IMR-90 (cell line): ENCODE measurements around the gene TPM3. TPM values are rescaled to one million over a fixed set of nuclear protein-coding genes. Genes with fewer than 3 reads are reported as not detected.
A peak's percentile ranks its signal among the peaks of the same experiment; 100 is the strongest.
"Not testable (repeated sequence)": the region's sequence is repeated elsewhere in the genome, so short reads cannot be mapped to it uniquely, and the experiment has no call there.

Experiments used
- ATAC-seq: fragments of 200-7000 bp; cut with Tn5 transposase; 2 replicates; pipeline ENCODE4 v1.9.1; 2020; ENCODE audit warnings: low read depth, mild to moderate bottlenecking, moderate library complexity
- BruUV-seq: library from RNA; stranded (reverse); fragments of 400-500 nt; replicated peaks from 2 replicates; lab custom pipeline; 2021; lab: Mats Ljungman, UMichigan
- CTCF ChIA-PET: fragments of 300-600 bp; formaldehyde crosslinking; extraction: SDS; loops from one replicate; lab custom pipeline; 2021; ENCODE audit warnings: antibody characterized with exemption; lab: Yijun Ruan, JAX
- POLR2A ChIA-PET: fragments of 300-600 bp; sonication (Branson Sonifier 250); formaldehyde crosslinking; loops from one replicate; lab custom pipeline; 2022; ENCODE audit warnings: antibody characterized with exemption; ENCODE audit not compliant: unreplicated experiment; lab: Charles Lee
- DNase-seq: peaks from one replicate; pipeline ENCODE4 v3.0.0; 2013
- H2AFZ ChIP-seq: replicated peaks from 2 replicates; pipeline ENCODE3; 2013; ENCODE audit warnings: low read length, mild to moderate bottlenecking; ENCODE audit not compliant: poor library complexity
- H2AK5ac ChIP-seq: 2 replicates; pipeline ENCODE4 v1.6.1; 2013; ENCODE audit warnings: low read depth, low read length, inconsistent platforms
- H2AK9ac ChIP-seq: replicated peaks from 2 replicates; pipeline ENCODE3; 2013; ENCODE audit warnings: mild to moderate bottlenecking, low read depth, low read length, moderate library complexity; ENCODE audit not compliant: poor library complexity
- H2BK120ac ChIP-seq: 2 replicates; pipeline ENCODE4 v1.6.1; 2013; ENCODE audit warnings: low read depth, low read length, inconsistent platforms
- H2BK15ac ChIP-seq: 3 replicates; pipeline ENCODE4 v1.6.1; 2013; ENCODE audit warnings: low read depth, low read length, inconsistent platforms
- H2BK20ac ChIP-seq: 2 replicates; pipeline ENCODE4 v1.6.1; 2013; ENCODE audit warnings: low read depth, mild to moderate bottlenecking, inconsistent platforms, low read length, moderate library complexity
- H2BK5ac ChIP-seq: 2 replicates; pipeline ENCODE4 v1.6.1; 2013; ENCODE audit warnings: mild to moderate bottlenecking, low read depth, low read length, inconsistent platforms; ENCODE audit not compliant: poor library complexity, severe bottlenecking
- H3K14ac ChIP-seq: replicated peaks from 2 replicates; pipeline ENCODE4 v1.6.1; 2013; ENCODE audit warnings: low read depth, low read length, inconsistent platforms
- H3K18ac ChIP-seq: 2 replicates; pipeline ENCODE4 v1.6.1; 2013; ENCODE audit warnings: low read depth, low read length, control low read depth
- H3K23ac ChIP-seq: 2 replicates; pipeline ENCODE4 v1.6.1; 2013; ENCODE audit warnings: low read depth, low read length, inconsistent platforms
- H3K27ac ChIP-seq: 2 replicates; pipeline ENCODE4 v1.5.1; 2013; ENCODE audit warnings: mild to moderate bottlenecking, control low read depth, low read length; ENCODE audit not compliant: insufficient read depth
- H3K27me3 ChIP-seq: 2 replicates; pipeline ENCODE4 v1.6.1; 2013; ENCODE audit warnings: low read length; ENCODE audit not compliant: control insufficient read depth, insufficient read depth
- H3K36me3 ChIP-seq: 2 replicates; pipeline ENCODE4 v1.6.1; 2013; ENCODE audit warnings: low read length, mixed read lengths; ENCODE audit not compliant: control insufficient read depth, insufficient read depth
- H3K4ac ChIP-seq: 2 replicates; pipeline ENCODE4 v1.6.1; 2013; ENCODE audit warnings: low read depth, low read length, inconsistent platforms
- H3K4me1 ChIP-seq: 2 replicates; pipeline ENCODE4 v1.6.1; 2013; ENCODE audit warnings: low read length, mixed read lengths; ENCODE audit not compliant: control insufficient read depth, insufficient read depth
- H3K4me2 ChIP-seq: 2 replicates; pipeline ENCODE4 v1.6.1; 2013; ENCODE audit warnings: low read depth, mild to moderate bottlenecking, control low read depth, low read length, moderate library complexity
- H3K4me3 ChIP-seq: 2 replicates; pipeline ENCODE4 v1.5.1; 2013; ENCODE audit warnings: low read depth, mild to moderate bottlenecking, control low read depth, low read length, moderate library complexity; ENCODE audit not compliant: insufficient read depth
- H3K56ac ChIP-seq: 2 replicates; pipeline ENCODE4 v1.6.1; 2013; ENCODE audit warnings: low read length, inconsistent platforms; ENCODE audit not compliant: insufficient read depth; ENCODE audit errors: extremely low read depth
- H3K79me1 ChIP-seq, 2 experiments: 2 replicates each; pipeline ENCODE4 v1.6.1; 2013; ENCODE audit warnings: low read length in 2 of 2, inconsistent platforms in 1 of 2, low read depth in 1 of 2
- H3K9ac ChIP-seq: 2 replicates; pipeline ENCODE4 v1.6.1; 2013; ENCODE audit warnings: low read depth, low read length, control low read depth
- H3K9me1 ChIP-seq: 2 replicates; pipeline ENCODE4 v1.6.1; 2013; ENCODE audit warnings: low read length, inconsistent platforms; ENCODE audit not compliant: insufficient read depth
- H3K9me3 ChIP-seq: 2 replicates; pipeline ENCODE4 v1.6.1; 2013; ENCODE audit warnings: low read length; ENCODE audit not compliant: control insufficient read depth, insufficient read depth
- H4K20me1 ChIP-seq: 2 replicates; pipeline ENCODE4 v1.6.1; 2013; ENCODE audit warnings: low read length, inconsistent platforms; ENCODE audit not compliant: insufficient read depth
- H4K5ac ChIP-seq: 2 replicates; pipeline ENCODE4 v1.6.1; 2013; ENCODE audit warnings: mild to moderate bottlenecking, low read depth, low read length, control low read depth
- H4K8ac ChIP-seq, 2 experiments: 2 replicates each; pipeline ENCODE4 v1.6.1; 2013; ENCODE audit warnings: low read depth in 2 of 2, low read length in 2 of 2, control low read depth in 1 of 2, inconsistent platforms in 1 of 2
- H4K91ac ChIP-seq: 2 replicates; pipeline ENCODE4 v1.6.1; 2013; ENCODE audit warnings: low read depth, low read length, inconsistent platforms; ENCODE audit not compliant: insufficient read depth
- CHD1 ChIP-seq: IDR thresholded peaks from 2 replicates; pipeline ENCODE4 v1.6.1; 2012; ENCODE audit warnings: low read depth, low read length, improper control_type of control experiment
- CTCF ChIP-seq: conservative IDR thresholded peaks from 2 replicates; pipeline ENCODE4 v1.5.1; 2012; ENCODE audit warnings: mild to moderate bottlenecking, low read depth, low read length, improper control_type of control experiment
- FOS ChIP-seq: fragments of 150-350 bp; IDR thresholded peaks from 2 replicates; pipeline ENCODE4 v1.6.1; 2016; ENCODE audit warnings: low read depth, low read length
- MAZ ChIP-seq: IDR thresholded peaks from 2 replicates; pipeline ENCODE4 v1.6.1; 2012; ENCODE audit warnings: low read depth, mild to moderate bottlenecking, low read length, improper control_type of control experiment, moderate library complexity, borderline replicate concordance
- MXI1 ChIP-seq: IDR thresholded peaks from 2 replicates; pipeline ENCODE4 v1.6.1; 2012; ENCODE audit warnings: low read depth, mild to moderate bottlenecking, low read length, moderate library complexity, borderline replicate concordance
- POLR2A ChIP-seq: IDR thresholded peaks from 2 replicates; pipeline ENCODE4 v1.6.1; 2012; ENCODE audit warnings: mild to moderate bottlenecking, low read depth, low read length
- RAD21 ChIP-seq: IDR thresholded peaks from 2 replicates; pipeline ENCODE4 v1.6.1; 2012; ENCODE audit warnings: low read length, improper control_type of control experiment
- RFX5 ChIP-seq: IDR thresholded peaks from 2 replicates; pipeline ENCODE4 v1.8.0; 2012; ENCODE audit warnings: low read depth, mild to moderate bottlenecking, low read length, moderate library complexity
- WGBS, 2 experiments: methylation state at CpG; one replicate each; pipeline versions ENCODE4 v1.1.5 to v1.1.7; 2013; ENCODE audit warnings: missing lambda C conversion rate in 2 of 2; ENCODE audit not compliant: insufficient read length in 1 of 2; ENCODE audit errors: extremely low coverage in 2 of 2; 5-methylcytosine and 5-hydroxymethylcytosine counted together
- dilution Hi-C: fragments of 300-500 bp; cut with HindIII; formaldehyde crosslinking; loops from one replicate; pipeline ENCODE4 v1.14.3; 2018; ENCODE audit warnings: low sequenced_read_pairs; ENCODE audit not compliant: unreplicated experiment
- in situ Hi-C: fragments of 300-500 bp; cut with MboI; formaldehyde crosslinking; loops from 3 replicates; pipeline ENCODE4 v1.14.3; 2019; ENCODE audit warnings: low sequenced_read_pairs, inconsistent platforms, mixed read lengths
- intact Hi-C: fragments of 100-400 bp; cut with micrococcal nuclease; formaldehyde crosslinking; loops from 2 replicates; pipeline ENCODE4 v1.10.0; 2022
- polyA plus RNA-seq, 3 experiments: library from polyadenylated mRNA; depleted of rRNA; stranded (reverse); fragments of >200 nt; gene quantifications; 2 replicates each; pipeline ENCODE4 v1.2.3, GENCODE V29; 2012; ENCODE audit warnings: low replicate concordance in 1 of 3
- total RNA-seq: library from RNA; depleted of rRNA; stranded (reverse); fragments of >200 nt; gene quantifications from 2 replicates; pipeline ENCODE4 v1.2.3, GENCODE V29; 2012

The TPM3 gene
- total and polyA plus RNA-seq, 2 of the 4 experiments (the other 2 are of a cell fraction) = 438 to 530 TPM

- Histone ChIP-seq H2BK15ac (no peak overlapping the region), H3K9ac (no peak overlapping the region), H3K4ac (no peak overlapping the region), H2BK5ac (no peak overlapping the region), H3K4me3 (no peak overlapping the region), H4K8ac (no peak overlapping the region), H4K91ac (no peak overlapping the region), H2BK20ac (no peak overlapping the region), H2AFZ (no peak overlapping the region), H4K20me1 (no peaks in the 10 kb centered on the region), H3K4me2 (no peak overlapping the region), H2AK9ac (no peak overlapping the region), H3K23ac (no peak overlapping the region), H3K36me3 (no peaks in the 10 kb centered on the region), H4K5ac (no peak overlapping the region), H3K56ac (no peak overlapping the region), H3K14ac (no peak overlapping the region), H2AK5ac (no peak overlapping the region), H3K18ac (no peak overlapping the region; the same call in 1 of the 2 replicates), H3K4me1 (0 out of 2 replicates have a peak, but pooled peaks cover 3% of the 10 kb centered on the region), H2BK120ac (no peak overlapping the region), H3K27ac (no peak overlapping the region), H3K79me1 (no peaks in the 10 kb centered on the region), H3K9me1 (no peaks in the 10 kb centered on the region), H3K27me3 (no peaks in the 10 kb centered on the region), H3K9me3 (no peaks in the 10 kb centered on the region)
- ATAC-seq (0 out of 2 replicates have a peak, but pooled peaks have one; percentile 37), DNase-seq (peak; percentile 47)
- dilution Hi-C loops = no loop called here
- intact Hi-C loops = loop anchor here (10.0 kb wide), 1 partner anchor 74 kb away; no protein-coding TSS in a partner anchor
- no TSS peak for BruUV-seq
- in situ Hi-C loops = loop anchor here (10.0 kb wide), 1 partner anchor 134 kb away; no protein-coding TSS in a partner anchor
- no CpG with 5 or more reads among the region's 3 CpGs for WGBS, 2 experiments
- POLR2A ChIA-PET = no interaction called here
- TF ChIP-seq MAZ = no peak
- no peak for TF ChIP-seq FOS
- no peak for TF ChIP-seq MXI1
- TF ChIP-seq CHD1 = no peak
- no peak for TF ChIP-seq CTCF
- TF ChIP-seq POLR2A = no peak
- TF ChIP-seq RFX5 = no peak
- no peak for TF ChIP-seq RAD21
- CTCF ChIA-PET = no interaction called here
Observed at GRCh38 chr1:154148807-154149206, 43.1 kb downstream of the TPM3 start.

DNA sequence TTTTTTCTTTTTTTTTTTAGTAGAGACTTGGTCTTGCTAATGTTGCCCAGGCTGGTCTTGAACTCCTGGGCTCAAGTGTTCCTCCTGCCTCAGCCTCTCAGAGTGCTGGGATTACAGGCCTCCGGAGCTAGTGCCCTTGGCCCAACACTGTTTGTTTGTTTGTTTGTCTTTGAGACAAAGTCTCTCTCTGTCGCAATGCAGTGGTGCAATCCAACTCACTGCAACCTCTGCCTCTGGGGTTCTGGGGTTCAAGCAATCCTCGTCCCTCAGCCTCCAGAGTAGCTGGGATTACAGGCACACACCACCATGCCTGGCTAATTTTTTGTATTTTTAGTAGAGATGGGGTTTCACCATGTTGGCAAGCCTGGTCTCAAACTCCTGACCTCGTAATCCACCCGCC, 44.4 kb downstream of the TPM3 start:
- H3K23ac ChIP-seq, H3K4me2 ChIP-seq, H3K56ac ChIP-seq, H2BK120ac ChIP-seq, H2BK15ac ChIP-seq, H2AFZ ChIP-seq, H3K4me3 ChIP-seq, H3K14ac ChIP-seq, H3K18ac ChIP-seq, DNase-seq, POLR2A ChIA-PET, H4K8ac ChIP-seq, H3K36me3 ChIP-seq, H3K9me1 ChIP-seq, CTCF ChIA-PET, dilution Hi-C loops, H3K9ac ChIP-seq, H3K4me1 ChIP-seq, H3K27me3 ChIP-seq, H4K91ac ChIP-seq, H3K27ac ChIP-seq, H2BK5ac ChIP-seq, H3K4ac ChIP-seq, H2AK5ac ChIP-seq, H4K5ac ChIP-seq, BruUV-seq, ATAC-seq, H4K20me1 ChIP-seq, H2BK20ac ChIP-seq, H3K9me3 ChIP-seq, H3K79me1 ChIP-seq, H2AK9ac ChIP-seq: not testable (repeated sequence)
- WGBS, 2 experiments = 100% methylated on average over 2 of the region's 5 CpGs; no CpG with 5 or more reads in 1 of the 2 experiments
- in situ Hi-C loops (loop anchor here (10.0 kb wide), 1 partner anchor 133 kb away; no protein-coding TSS in a partner anchor), intact Hi-C loops (loop anchor here (10.0 kb wide), 1 partner anchor 73 kb away; no protein-coding TSS in a partner anchor)
